PC-9 (cell line): Measurements from ENCODE around the gene NAPSA. TPM values are rescaled to one million over a fixed set of nuclear protein-coding genes. Genes with fewer than 3 reads are reported as not detected.

ENCODE experiments used
- BruUV-seq: library from RNA; stranded (reverse); fragments of 400-500 nt; replicated peaks from 2 replicates; lab custom pipeline; 2021; lab: Mats Ljungman, UMichigan
- CTCF ChIA-PET: fragments of 300-600 bp; sonication (Branson Sonifier 250); formaldehyde crosslinking; loops from one replicate; lab custom pipeline; 2022; ENCODE audit warnings: antibody characterized with exemption; lab: Charles Lee
- POLR2A ChIA-PET: fragments of 300-600 bp; sonication (Branson Sonifier 250); formaldehyde crosslinking; loops from one replicate; lab custom pipeline; 2022; ENCODE audit warnings: antibody characterized with exemption; ENCODE audit not compliant: unreplicated experiment; lab: Charles Lee
- DNase-seq, 2 experiments: peaks; one replicate each; pipeline versions ENCODE4 v3.0.0 to v3.0.0-alpha.2; 2015 to 2022; ENCODE audit warnings: mixed read lengths in 1 of 2
- H2AFZ ChIP-seq: fragments of 200-600 bp; sonication (generic); 2 replicates; pipeline ENCODE4 v1.8.1; 2017; ENCODE audit warnings: antibody characterized with exemption
- H3F3A ChIP-seq: fragments of 200-600 bp; sonication (generic); 2 replicates; pipeline ENCODE4 v1.8.1; 2017; ENCODE audit warnings: antibody characterized with exemption, mild to moderate bottlenecking, low read depth; ENCODE audit not compliant: insufficient read depth
- H3K27ac ChIP-seq: fragments of 200-600 bp; sonication (generic); 2 replicates; pipeline ENCODE4 v1.6.1; 2016; ENCODE audit warnings: mixed run types
- H3K27me3 ChIP-seq: fragments of 200-600 bp; sonication (generic); 2 replicates; pipeline ENCODE4 v1.6.1; 2016; ENCODE audit warnings: low read depth, mixed run types; ENCODE audit not compliant: insufficient read depth
- H3K36me3 ChIP-seq: fragments of 200-600 bp; sonication (generic); 2 replicates; pipeline ENCODE4 v1.6.1; 2016; ENCODE audit warnings: low read depth, mixed run types
- H3K4me1 ChIP-seq: fragments of 200-600 bp; sonication (generic); replicated peaks from 2 replicates; pipeline ENCODE4 v1.6.1; 2016; ENCODE audit warnings: mixed run types; ENCODE audit not compliant: insufficient read depth
- H3K4me2 ChIP-seq: fragments of 200-600 bp; sonication (generic); 2 replicates; pipeline ENCODE4 v1.6.1; 2017; ENCODE audit warnings: mixed run types
- H3K4me3 ChIP-seq: fragments of 200-600 bp; sonication (generic); 2 replicates; pipeline ENCODE4 v1.6.1; 2016; ENCODE audit warnings: mixed run types
- H3K79me2 ChIP-seq: fragments of 200-600 bp; sonication (generic); 2 replicates; pipeline ENCODE4 v1.6.1; 2017; ENCODE audit warnings: low read depth, mixed run types
- H3K9me2 ChIP-seq: fragments of 200-600 bp; sonication (generic); 2 replicates; pipeline ENCODE4 v1.8.1; 2017; ENCODE audit warnings: mild to moderate bottlenecking; ENCODE audit not compliant: insufficient read depth
- H3K9me3 ChIP-seq: fragments of 200-600 bp; sonication (generic); 2 replicates; pipeline ENCODE4 v1.8.1; 2016; ENCODE audit warnings: low read depth; ENCODE audit not compliant: insufficient read depth
- H4K20me1 ChIP-seq: fragments of 200-600 bp; sonication (generic); 2 replicates; pipeline ENCODE4 v1.8.1; 2017; ENCODE audit not compliant: insufficient read depth
- EZH2 ChIP-seq: fragments of 200-600 bp; sonication (generic); IDR thresholded peaks from 2 replicates; pipeline ENCODE4 v1.8.0; 2017; ENCODE audit warnings: antibody characterized with exemption, low read depth
- intact Hi-C: fragments of 100-400 bp; cut with micrococcal nuclease; formaldehyde crosslinking; loops from one replicate; pipeline ENCODE4 v1.10.0; 2022; ENCODE audit not compliant: unreplicated experiment
- total RNA-seq: library from RNA; stranded (reverse); gene quantifications from 2 replicates; pipeline ENCODE4 v1.2.3, GENCODE V29; 2021
- TF ChIP-seq, protein P1 (sequence below): fragments of 200-600 bp; sonication (generic); conservative IDR thresholded peaks from 2 replicates; pipeline ENCODE4 v1.6.1; 2017; ENCODE audit warnings: mixed run types, antibody characterized with exemption, mild to moderate bottlenecking, moderate library complexity

NAPSA gene
- total RNA-seq, 1 experiment from 2014 or later = 1.7 TPM

GRCh38 chr19:50371914-50372475 is 6.6 kb upstream of the NAPSA start:
- Histone ChIP-seq H3K79me2 (peaks cover under 1% of the 10 kb centered on the region), H3K27ac (no peak overlapping the region), H3K9me2 (no peaks in the 10 kb centered on the region), H3K4me1 (0 out of 2 replicates have a peak, but pooled peaks cover 6% of the 10 kb centered on the region), H3F3A (peaks cover 1% of the 10 kb centered on the region; the same call in 1 of the 2 replicates), H3K27me3 (no peaks in the 10 kb centered on the region), H3K36me3 (no peaks in the 10 kb centered on the region), H3K4me2 (no peak overlapping the region), H2AFZ (no peak overlapping the region), H3K9me3 (no peaks in the 10 kb centered on the region), H3K4me3 (no peak overlapping the region), H4K20me1 (peaks cover 1% of the 10 kb centered on the region)
- intact Hi-C loops = no loop called here
- CTCF ChIA-PET = no interaction called here
- no TSS peak for BruUV-seq
- no peak for TF ChIP-seq EZH2
- TF ChIP-seq, protein P1, sequence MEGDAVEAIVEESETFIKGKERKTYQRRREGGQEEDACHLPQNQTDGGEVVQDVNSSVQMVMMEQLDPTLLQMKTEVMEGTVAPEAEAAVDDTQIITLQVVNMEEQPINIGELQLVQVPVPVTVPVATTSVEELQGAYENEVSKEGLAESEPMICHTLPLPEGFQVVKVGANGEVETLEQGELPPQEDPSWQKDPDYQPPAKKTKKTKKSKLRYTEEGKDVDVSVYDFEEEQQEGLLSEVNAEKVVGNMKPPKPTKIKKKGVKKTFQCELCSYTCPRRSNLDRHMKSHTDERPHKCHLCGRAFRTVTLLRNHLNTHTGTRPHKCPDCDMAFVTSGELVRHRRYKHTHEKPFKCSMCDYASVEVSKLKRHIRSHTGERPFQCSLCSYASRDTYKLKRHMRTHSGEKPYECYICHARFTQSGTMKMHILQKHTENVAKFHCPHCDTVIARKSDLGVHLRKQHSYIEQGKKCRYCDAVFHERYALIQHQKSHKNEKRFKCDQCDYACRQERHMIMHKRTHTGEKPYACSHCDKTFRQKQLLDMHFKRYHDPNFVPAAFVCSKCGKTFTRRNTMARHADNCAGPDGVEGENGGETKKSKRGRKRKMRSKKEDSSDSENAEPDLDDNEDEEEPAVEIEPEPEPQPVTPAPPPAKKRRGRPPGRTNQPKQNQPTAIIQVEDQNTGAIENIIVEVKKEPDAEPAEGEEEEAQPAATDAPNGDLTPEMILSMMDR = no peak
- no peak for DNase-seq
- POLR2A ChIA-PET = no interaction called here

DNA sequence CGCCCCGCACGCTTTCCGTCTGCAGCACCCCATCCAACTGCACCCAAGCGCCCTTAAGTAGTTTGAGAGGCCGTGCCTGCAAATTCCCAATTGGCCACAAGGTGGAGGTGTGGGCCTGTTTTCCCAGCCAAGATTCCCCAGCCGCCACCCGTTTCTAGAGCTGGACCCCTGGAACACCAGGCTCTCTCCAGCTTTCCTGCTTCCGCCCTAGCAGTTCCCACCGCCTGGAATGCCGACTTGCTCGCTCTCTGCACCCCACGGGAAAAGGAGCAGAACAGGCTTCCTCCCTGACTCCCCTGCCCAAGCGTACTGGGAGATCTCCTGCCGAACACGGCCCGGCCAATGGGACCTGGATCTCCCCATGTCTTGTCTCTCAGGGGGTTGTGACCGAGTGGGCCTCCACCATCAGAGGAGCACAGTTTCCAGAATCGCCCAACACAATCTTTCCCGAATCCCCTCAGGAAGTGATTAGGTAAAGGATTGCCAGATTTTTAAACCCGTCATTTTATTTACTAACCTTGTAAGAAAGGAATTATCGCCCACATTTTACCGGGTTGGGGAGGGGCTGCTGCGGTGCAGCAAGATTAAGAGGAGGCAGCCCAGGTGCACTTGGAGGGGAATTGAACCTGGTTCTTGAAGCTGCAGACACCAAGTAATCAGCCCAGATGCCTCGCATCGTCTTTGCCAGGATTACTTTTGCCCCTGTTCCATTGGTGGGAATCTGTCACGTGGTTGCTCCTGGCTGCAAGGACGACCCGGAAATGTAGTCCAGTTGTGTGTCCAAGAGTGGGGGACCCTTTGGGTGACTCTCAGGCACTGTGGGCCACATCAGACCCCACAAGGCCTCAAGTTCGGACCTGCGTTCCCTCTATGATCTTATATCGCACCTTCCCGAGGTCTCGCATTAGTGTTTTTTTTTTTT is 3.5 kb upstream of the NAPSA start:
- peak overlapping the region; percentile 98 for H3K4me2 ChIP-seq
- BruUV-seq = TSS peak; percentile 30
- no peaks in the 10 kb centered on the region for H3K9me2 ChIP-seq
- TF ChIP-seq, protein P1 = peak; percentile 97
- TF ChIP-seq EZH2 = no peak
- intact Hi-C loops = loop anchor here (1.0 to 10.0 kb wide), 8 partner anchors 92 to 728 kb away; partner anchors contain the start of genes EMC10, GARIN5A and JOSD2
- H3K27ac ChIP-seq = no peak overlapping the region
- peak overlapping the region; percentile 84 for H3K4me3 ChIP-seq
- peak; percentile 68 to 83 for DNase-seq
- peak overlapping the region; percentile 98 for H2AFZ ChIP-seq
- no peaks in the 10 kb centered on the region for H3K27me3 ChIP-seq
- CTCF ChIA-PET = interaction anchor here (1.0 to 1.4 kb wide), 2 partner anchors 92 to 413 kb away, joined by 4 to 6 read pairs; no protein-coding TSS in a partner anchor
- H4K20me1 ChIP-seq = no peaks in the 10 kb centered on the region
- no peaks in the 10 kb centered on the region for H3K79me2 ChIP-seq
- no peaks in the 10 kb centered on the region for H3K9me3 ChIP-seq
- H3F3A ChIP-seq = no peaks in the 10 kb centered on the region
- no peaks in the 10 kb centered on the region for H3K36me3 ChIP-seq
- H3K4me1 ChIP-seq = no peaks in the 10 kb centered on the region
- POLR2A ChIA-PET = interaction anchor here (1.2 kb wide), 1 partner anchor 97 kb away, joined by 5 read pairs; no protein-coding TSS in a partner anchor

DNA sequence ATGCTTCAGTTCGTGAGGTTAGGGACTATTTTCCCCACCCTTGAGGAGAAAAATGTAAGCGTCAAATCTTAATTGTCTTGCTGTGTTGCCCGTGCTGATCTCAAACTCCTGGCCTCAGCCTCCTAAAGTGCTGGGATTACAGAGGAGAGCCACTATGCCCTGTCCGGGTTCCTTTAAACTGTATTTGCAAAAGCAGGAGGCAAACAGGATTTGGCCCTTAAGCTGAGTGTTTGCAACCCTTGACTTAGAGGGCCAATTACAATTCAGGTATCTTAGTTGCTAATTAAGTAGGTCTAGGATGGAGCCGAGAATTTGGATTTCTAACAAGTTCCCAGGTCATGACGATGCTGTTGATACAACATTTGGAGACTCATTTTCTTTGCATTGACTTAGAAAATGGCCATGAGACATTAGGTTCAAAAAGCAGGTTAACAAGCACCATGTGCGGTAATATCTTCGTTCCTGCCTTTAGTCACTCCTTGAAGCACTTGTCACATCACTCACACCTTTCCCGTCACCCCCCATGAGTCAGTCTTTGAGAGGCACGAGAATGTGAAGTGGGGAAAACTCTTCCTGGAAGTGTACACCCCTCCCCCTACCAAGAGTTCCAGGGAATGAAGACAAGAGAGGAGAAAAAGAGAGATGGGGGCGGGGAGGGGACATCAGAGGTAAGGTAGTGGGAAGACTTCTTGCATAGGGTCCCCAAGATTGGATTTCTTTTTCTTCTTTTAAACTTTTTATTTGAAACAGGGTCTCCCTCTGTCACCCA is 2.6 kb downstream of the NAPSA start:
- H3K4me3 ChIP-seq = no peak overlapping the region
- POLR2A ChIA-PET = no interaction called here
- no peaks in the 10 kb centered on the region for H3K9me3 ChIP-seq
- no peaks in the 10 kb centered on the region for H3K9me2 ChIP-seq
- no peaks in the 10 kb centered on the region for H3K79me2 ChIP-seq
- H3K27ac ChIP-seq = no peak overlapping the region
- CTCF ChIA-PET = no interaction called here
- no peak for TF ChIP-seq EZH2
- TF ChIP-seq, protein P1 = no peak
- H2AFZ ChIP-seq = no peak overlapping the region
- no peak overlapping the region for H3K4me2 ChIP-seq
- H4K20me1 ChIP-seq = no peaks in the 10 kb centered on the region
- peak in 1 of 2 experiments; percentile 3 for DNase-seq
- H3F3A ChIP-seq = 0 out of 2 replicates have a peak, but pooled peaks cover 4% of the 10 kb centered on the region
- no peaks in the 10 kb centered on the region for H3K36me3 ChIP-seq
- BruUV-seq = no TSS peak
- intact Hi-C loops = loop anchor here (10.0 kb wide), 1 partner anchor 172 kb away; no protein-coding TSS in a partner anchor
- H3K4me1 ChIP-seq = no peaks in the 10 kb centered on the region
- no peaks in the 10 kb centered on the region for H3K27me3 ChIP-seq
